Caco-2 (cell line): ENCODE data around the gene S100A5. TPM values are rescaled to one million over a fixed set of nuclear protein-coding genes. Genes with fewer than 3 reads are reported as not detected.

ENCODE experiments used
- BruUV-seq: library from RNA; stranded (reverse); fragments of 400-500 nt; replicated peaks from 2 replicates; lab custom pipeline; 2021; lab: Mats Ljungman, UMichigan
- CTCF ChIA-PET: fragments of 300-600 bp; sonication (Branson Sonifier 250); formaldehyde crosslinking; loops from one replicate; lab custom pipeline; 2022; ENCODE audit warnings: antibody characterized with exemption; lab: Charles Lee
- POLR2A ChIA-PET: fragments of 300-600 bp; sonication (Branson Sonifier 250); formaldehyde crosslinking; loops from one replicate; lab custom pipeline; 2022; ENCODE audit warnings: antibody characterized with exemption; lab: Charles Lee
- DNase-seq, 2 experiments: peaks; one replicate each; pipeline versions ENCODE4 v3.0.0 to v3.0.0-alpha.2; 2020 to 2022
- H3K27me3 ChIP-seq: replicated peaks from 2 replicates; pipeline ENCODE4 v1.6.0; 2011; ENCODE audit warnings: low read length; ENCODE audit not compliant: control insufficient read depth, insufficient read depth
- H3K36me3 ChIP-seq: 2 replicates; pipeline ENCODE4 v1.5.1; 2011; ENCODE audit warnings: low read length; ENCODE audit not compliant: control insufficient read depth, insufficient read depth
- H3K4me1 ChIP-seq: fragments of 250-450 bp; sonication (Bioruptor Pico); 2 replicates; pipeline ENCODE4 v1.5.1; 2020; ENCODE audit warnings: mild to moderate bottlenecking
- H3K4me3 ChIP-seq: 2 replicates; pipeline ENCODE4 v1.5.1; 2011; ENCODE audit warnings: low read depth, mild to moderate bottlenecking, control low read depth, low read length
- H3K9me3 ChIP-seq: fragments of 250-450 bp; sonication (Bioruptor Pico); 2 replicates; pipeline ENCODE4 v1.5.1; 2020; ENCODE audit warnings: mild to moderate bottlenecking, moderate library complexity
- H3K27ac Mint-ChIP-seq: one replicate; pipeline ENCODE4 v1.8.0; 2022; ENCODE audit warnings: mixed read lengths; ENCODE audit not compliant: unreplicated experiment
- H3K27me3 Mint-ChIP-seq: one replicate; pipeline ENCODE4 v1.8.0; 2022; ENCODE audit warnings: mixed read lengths; ENCODE audit not compliant: insufficient read depth, unreplicated experiment
- H3K36me3 Mint-ChIP-seq: one replicate; pipeline ENCODE4 v1.8.0; 2022; ENCODE audit warnings: mild to moderate bottlenecking, mixed read lengths; ENCODE audit not compliant: insufficient read depth, unreplicated experiment
- H3K4me1 Mint-ChIP-seq: one replicate; pipeline ENCODE4 v1.8.0; 2022; ENCODE audit warnings: low read depth, mixed read lengths; ENCODE audit not compliant: unreplicated experiment
- H3K4me3 Mint-ChIP-seq: one replicate; pipeline ENCODE4 v1.8.0; 2022; ENCODE audit warnings: mild to moderate bottlenecking, moderate library complexity, mixed read lengths; ENCODE audit not compliant: unreplicated experiment
- H3K9me3 Mint-ChIP-seq: one replicate; pipeline ENCODE4 v1.8.0; 2022; ENCODE audit warnings: mixed read lengths; ENCODE audit not compliant: unreplicated experiment
- intact Hi-C: fragments of 100-400 bp; cut with micrococcal nuclease; formaldehyde crosslinking; loops from one replicate; pipeline ENCODE4 v1.10.0; 2022; ENCODE audit not compliant: unreplicated experiment
- total RNA-seq: library from RNA; stranded (reverse); gene quantifications from 2 replicates; pipeline ENCODE4 v1.2.3, GENCODE V29; 2022
- TF ChIP-seq, protein P1 (sequence below), 2 experiments: fragments of 200-600 bp in 1 of 2; IDR thresholded peaks; 1 replicate in 1 of 2; 2 replicates in 1 of 2; pipeline versions ENCODE4 v1.5.1 to v1.8.0; 2011 to 2022; ENCODE audit warnings: antibody characterized with exemption in 1 of 2, control low read depth in 1 of 2, inconsistent platforms in 1 of 2, low read depth in 1 of 2, low read length in 1 of 2, mild to moderate bottlenecking in 1 of 2, moderate library complexity in 1 of 2; ENCODE audit not compliant: insufficient read depth in 1 of 2, severe bottlenecking in 1 of 2, unreplicated experiment in 1 of 2

S100A5 gene
- total RNA-seq, 1 experiment from 2014 or later, result not detected

GRCh38 chr1:153533689-153534201 lies 7.0 kb downstream of the S100A5 start:
- Histone ChIP-seq H3K4me1 (peaks cover 37% of the 10 kb centered on the region), H3K9me3 (no peaks in the 10 kb centered on the region), H3K36me3 (no peaks in the 10 kb centered on the region; the same call in 1 of the 2 replicates), H3K4me3 (peak overlapping the region; percentile 8; the same call in 1 of the 2 replicates), H3K27me3 (no peaks in the 10 kb centered on the region)
- Mint-ChIP-seq H3K4me3 (peak overlapping the region; percentile 95), H3K27ac (peak overlapping the region; percentile 72), H3K36me3 (peaks cover 21% of the 10 kb centered on the region), H3K27me3 (no peaks in the 10 kb centered on the region), H3K9me3 (peaks cover 6% of the 10 kb centered on the region), H3K4me1 (peaks cover 31% of the 10 kb centered on the region)
- DNase-seq, result no peak
- no TSS peak for BruUV-seq
- intact Hi-C loops, result loop anchor here (1.0 kb wide), 2 partner anchors 12 to 35 kb away; partner anchors contain the start of gene S100A4
- ChIA-PET CTCF (interaction anchor here (0.9 to 3.7 kb wide), 8 partner anchors 12 to 100 kb away, joined by 4 to 16 read pairs (median 7); partner anchors contain the start of genes CHTOP, S100A16 and S100A4), POLR2A (interaction anchor here (0.5 to 1.7 kb wide), 4 partner anchors 42 to 181 kb away, joined by 3 to 9 read pairs (median 3); partner anchors contain the start of genes S100A13 and S100A14)
- TF ChIP-seq, protein P1, sequence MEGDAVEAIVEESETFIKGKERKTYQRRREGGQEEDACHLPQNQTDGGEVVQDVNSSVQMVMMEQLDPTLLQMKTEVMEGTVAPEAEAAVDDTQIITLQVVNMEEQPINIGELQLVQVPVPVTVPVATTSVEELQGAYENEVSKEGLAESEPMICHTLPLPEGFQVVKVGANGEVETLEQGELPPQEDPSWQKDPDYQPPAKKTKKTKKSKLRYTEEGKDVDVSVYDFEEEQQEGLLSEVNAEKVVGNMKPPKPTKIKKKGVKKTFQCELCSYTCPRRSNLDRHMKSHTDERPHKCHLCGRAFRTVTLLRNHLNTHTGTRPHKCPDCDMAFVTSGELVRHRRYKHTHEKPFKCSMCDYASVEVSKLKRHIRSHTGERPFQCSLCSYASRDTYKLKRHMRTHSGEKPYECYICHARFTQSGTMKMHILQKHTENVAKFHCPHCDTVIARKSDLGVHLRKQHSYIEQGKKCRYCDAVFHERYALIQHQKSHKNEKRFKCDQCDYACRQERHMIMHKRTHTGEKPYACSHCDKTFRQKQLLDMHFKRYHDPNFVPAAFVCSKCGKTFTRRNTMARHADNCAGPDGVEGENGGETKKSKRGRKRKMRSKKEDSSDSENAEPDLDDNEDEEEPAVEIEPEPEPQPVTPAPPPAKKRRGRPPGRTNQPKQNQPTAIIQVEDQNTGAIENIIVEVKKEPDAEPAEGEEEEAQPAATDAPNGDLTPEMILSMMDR (IDR thresholded peaks at IDR 0.05; ENCODE audit: insufficient read depth in 1 of 2, low read depth in 1 of 2, low read length in 1 of 2, severe bottlenecking in 1 of 2, unreplicated experiment in 1 of 2), result no peak

DNA sequence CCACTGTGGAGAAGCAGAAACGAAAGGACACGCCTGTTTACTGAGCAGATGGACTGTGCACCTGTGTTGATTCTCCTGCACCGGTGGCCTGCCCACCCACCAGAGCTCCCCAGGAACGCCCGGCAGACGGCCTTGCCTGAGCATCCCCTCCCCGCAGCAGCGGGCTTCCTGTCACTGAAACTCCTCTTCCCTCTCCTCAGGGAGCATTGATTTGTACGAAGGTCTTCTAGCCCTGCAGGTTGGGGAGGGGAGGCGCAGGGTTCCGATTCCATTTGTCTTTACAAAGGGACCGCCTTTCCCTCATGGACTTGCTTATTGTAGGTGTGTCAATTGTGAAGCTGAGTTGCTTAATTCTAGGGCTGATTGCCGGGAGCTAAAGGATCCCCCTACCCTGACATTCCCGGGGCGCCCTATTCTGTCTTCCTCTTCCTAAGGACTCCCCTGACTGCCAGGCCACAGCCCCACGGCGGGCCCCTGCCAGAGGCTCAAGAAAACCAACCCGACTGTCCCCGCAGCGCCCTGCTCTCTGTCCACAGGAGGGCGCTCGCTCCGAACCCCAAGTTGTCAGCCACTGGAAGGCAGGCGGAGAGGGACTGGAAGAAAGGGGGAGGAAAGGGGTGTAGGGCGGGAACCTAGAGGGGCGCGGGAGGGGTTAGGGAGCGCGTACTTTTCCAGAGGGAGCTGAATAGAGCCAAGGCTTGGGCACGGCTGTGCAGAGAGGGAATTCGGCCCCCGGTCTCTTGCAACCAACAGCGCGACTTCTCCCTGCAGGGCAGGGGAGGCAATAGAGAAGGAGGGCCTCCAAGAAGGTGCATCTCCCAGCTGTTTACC lies 7.8 kb downstream of the S100A5 start:
- peaks cover 31% of the 10 kb centered on the region for H3K4me1 Mint-ChIP-seq
- H3K36me3 ChIP-seq, result no peaks in the 10 kb centered on the region; the same call in 1 of the 2 replicates
- H3K27ac Mint-ChIP-seq, result peak overlapping the region; percentile 72
- no peaks in the 10 kb centered on the region for H3K9me3 ChIP-seq
- TF ChIP-seq, protein P1 (IDR thresholded peaks at IDR 0.05; ENCODE audit: insufficient read depth in 1 of 2, low read depth in 1 of 2, low read length in 1 of 2, severe bottlenecking in 1 of 2, unreplicated experiment in 1 of 2), result peak; percentile 74 to 91
- peak overlapping the region; percentile 21 for H3K4me3 ChIP-seq
- DNase-seq, result peak; percentile 77 to 84
- no peaks in the 10 kb centered on the region for H3K27me3 Mint-ChIP-seq
- ChIA-PET POLR2A (interaction anchor here (0.5 to 1.7 kb wide), 3 partner anchors 83 to 180 kb away, joined by 3 to 9 read pairs (median 3); partner anchors contain the start of genes S100A13 and S100A14), CTCF (interaction anchor here (0.9 to 3.7 kb wide), 11 partner anchors 13 to 101 kb away, joined by 4 to 16 read pairs (median 6); partner anchors contain the start of genes CHTOP, S100A13, S100A14 and S100A16)
- H3K9me3 Mint-ChIP-seq, result peaks cover 9% of the 10 kb centered on the region
- H3K27me3 ChIP-seq, result no peaks in the 10 kb centered on the region
- peaks cover 21% of the 10 kb centered on the region for H3K36me3 Mint-ChIP-seq
- H3K4me3 Mint-ChIP-seq, result peak overlapping the region; percentile 95
- intact Hi-C loops, result loop anchor here (1.0 kb wide), 4 partner anchors 12 to 94 kb away; partner anchors contain the start of genes S100A13 and S100A4
- H3K4me1 ChIP-seq, result peaks cover 37% of the 10 kb centered on the region
- no TSS peak for BruUV-seq

DNA sequence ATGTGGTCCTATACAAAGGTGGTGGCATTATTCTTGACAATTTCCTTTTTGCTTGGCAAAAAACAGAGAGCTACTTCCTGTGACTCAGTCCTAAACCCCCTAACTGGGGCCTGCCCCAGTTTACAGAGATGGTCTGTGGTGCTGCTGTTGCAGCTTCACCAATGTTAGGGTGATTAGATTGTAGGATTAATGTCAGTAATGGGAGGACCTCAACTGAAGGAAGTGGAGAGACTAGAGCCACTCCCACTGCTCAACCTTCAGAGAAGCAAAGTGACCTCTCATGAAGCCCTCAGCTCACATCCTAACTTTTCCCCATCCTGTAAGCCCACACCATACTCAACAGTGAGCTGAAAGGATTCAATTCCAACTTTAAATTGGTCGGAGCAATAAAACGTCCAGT lies 8.6 kb downstream of the S100A5 start:
- ChIA-PET POLR2A (interaction anchor here (1.7 kb wide), 1 partner anchor 95 kb away, joined by 9 read pairs; the partner anchor contains the start of gene S100A13), CTCF (interaction anchor here (1.0 to 3.7 kb wide), 9 partner anchors 13 to 102 kb away, joined by 5 to 16 read pairs (median 8); partner anchors contain the start of genes CHTOP, S100A13, S100A14 and S100A16)
- Mint-ChIP-seq H3K4me3 (peak overlapping the region; percentile 95), H3K4me1 (peaks cover 32% of the 10 kb centered on the region), H3K36me3 (peaks cover 21% of the 10 kb centered on the region), H3K9me3 (peaks cover 9% of the 10 kb centered on the region), H3K27me3 (no peaks in the 10 kb centered on the region), H3K27ac (peak overlapping the region; percentile 72)
- H3K27me3 ChIP-seq, result no peaks in the 10 kb centered on the region
- H3K36me3 ChIP-seq, result no peaks in the 10 kb centered on the region; the same call in 1 of the 2 replicates
- TF ChIP-seq, protein P1 (IDR thresholded peaks at IDR 0.05; ENCODE audit: insufficient read depth in 1 of 2, low read depth in 1 of 2, low read length in 1 of 2, severe bottlenecking in 1 of 2, unreplicated experiment in 1 of 2), result no peak
- H3K9me3 ChIP-seq, result no peaks in the 10 kb centered on the region
- peaks cover 37% of the 10 kb centered on the region for H3K4me1 ChIP-seq
- DNase-seq, result no peak
- no TSS peak for BruUV-seq
- no peak overlapping the region for H3K4me3 ChIP-seq
- intact Hi-C loops, result loop anchor here (1.0 kb wide), 2 partner anchors 16 to 95 kb away; partner anchors contain the start of gene S100A13
